Neural cell (in vitro differentiated cells): Measurements from ENCODE around the gene SH3GLB2. TPM values are rescaled to one million over a fixed set of nuclear protein-coding genes. Genes with fewer than 3 reads are reported as not detected.

Experiments
- H2AFZ ChIP-seq: fragments of 200-600, 300-800 bp; sonication (generic), shearing (Covaris generic); 2 replicates; pipeline ENCODE4 v1.6.0; 2014; ENCODE audit warnings: low read depth, mild to moderate bottlenecking, antibody characterized with exemption, low read length, moderate library complexity
- H3F3A ChIP-seq: fragments of 200-600 bp; shearing (Covaris generic); 2 replicates; pipeline ENCODE4 v1.6.1; 2016; ENCODE audit warnings: mild to moderate bottlenecking, moderate library complexity, mixed read lengths, antibody characterized with exemption, low read length; ENCODE audit not compliant: insufficient read depth, poor library complexity, severe bottlenecking
- H3K27ac ChIP-seq: fragments of 200-600, 300-800 bp; sonication (generic), shearing (Covaris generic); 2 replicates; pipeline ENCODE4 v1.5.1; 2014; ENCODE audit warnings: mild to moderate bottlenecking, low read length, moderate library complexity
- H3K27me3 ChIP-seq: fragments of 300-800, 200-600 bp; sonication (generic), shearing (Covaris generic); 2 replicates; pipeline ENCODE4 v1.6.0; 2014; ENCODE audit warnings: mild to moderate bottlenecking, low read depth, low read length, moderate library complexity; ENCODE audit not compliant: insufficient read depth
- H3K36me3 ChIP-seq: fragments of 300-800, 200-600 bp; sonication (generic), shearing (Covaris generic); 2 replicates; pipeline ENCODE4 v1.5.1; 2014; ENCODE audit warnings: mild to moderate bottlenecking, antibody characterized with exemption, low read length, moderate library complexity; ENCODE audit not compliant: insufficient read depth
- H3K4me2 ChIP-seq: fragments of 300-800, 200-600 bp; sonication (generic), shearing (Covaris generic); 2 replicates; pipeline ENCODE4 v1.6.0; 2014; ENCODE audit warnings: mild to moderate bottlenecking, low read length
- H3K4me3 ChIP-seq: fragments of 300-800, 200-600 bp; sonication (generic), shearing (Covaris generic); 2 replicates; pipeline ENCODE4 v1.5.1; 2014; ENCODE audit warnings: mild to moderate bottlenecking, low read length, moderate library complexity
- H3K79me2 ChIP-seq: fragments of 200-600 bp; shearing (Covaris generic); replicated peaks from 2 replicates; pipeline ENCODE4 v1.6.0; 2014; ENCODE audit warnings: mild to moderate bottlenecking, low read length, moderate library complexity; ENCODE audit not compliant: insufficient read depth
- H3K9ac ChIP-seq: fragments of 300-800, 200-600 bp; sonication (generic), shearing (Covaris generic); 2 replicates; pipeline ENCODE4 v1.6.1; 2016; ENCODE audit warnings: mild to moderate bottlenecking, low read length, mixed read lengths
- H3K9me2 ChIP-seq: fragments of 200-600 bp; shearing (Covaris generic); 2 replicates; pipeline ENCODE4 v1.6.1; 2016; ENCODE audit warnings: mild to moderate bottlenecking, low read length, mixed read lengths; ENCODE audit not compliant: insufficient read depth
- H3K9me3 ChIP-seq: fragments of 200-600, 300-800 bp; sonication (generic), shearing (Covaris generic); 2 replicates; pipeline ENCODE4 v1.6.1; 2016; ENCODE audit warnings: mild to moderate bottlenecking, mixed run types, low read length, moderate library complexity, mixed read lengths
- H4K20me1 ChIP-seq: fragments of 200-600 bp; shearing (Covaris generic); 2 replicates; pipeline ENCODE4 v1.6.1; 2016; ENCODE audit warnings: mild to moderate bottlenecking, mixed run types; ENCODE audit not compliant: insufficient read depth
- CTCF ChIP-seq: fragments of 450-650 bp; IDR thresholded peaks from 2 replicates; pipeline ENCODE4 v1.5.1; 2014; ENCODE audit warnings: antibody characterized with exemption, mild to moderate bottlenecking, moderate library complexity; ENCODE audit not compliant: poor library complexity, severe bottlenecking
- EP300 ChIP-seq: fragments of 450-650 bp; conservative IDR thresholded peaks from 2 replicates; pipeline ENCODE4 v1.6.1; 2014; ENCODE audit warnings: antibody characterized with exemption, mild to moderate bottlenecking, moderate library complexity; ENCODE audit not compliant: poor library complexity, severe bottlenecking
- EZH2 ChIP-seq: fragments of 200-600, 300-800 bp; shearing (Covaris generic), sonication (generic); IDR thresholded peaks from 2 replicates; pipeline ENCODE4 v1.6.1; 2014; ENCODE audit warnings: antibody characterized with exemption, low read length, borderline replicate concordance, mild to moderate bottlenecking; ENCODE audit not compliant: insufficient read depth, poor library complexity, severe bottlenecking
- MXI1 ChIP-seq: fragments of 450-650 bp; conservative IDR thresholded peaks from 2 replicates; pipeline ENCODE4 v1.6.1; 2014; ENCODE audit warnings: antibody characterized with exemption, mild to moderate bottlenecking; ENCODE audit not compliant: poor library complexity, severe bottlenecking
- POLR2AphosphoS5 ChIP-seq: IDR thresholded peaks from 2 replicates; pipeline ENCODE4 v1.6.1; 2012
- RAD21 ChIP-seq: fragments of 450-650 bp; conservative IDR thresholded peaks from 2 replicates; pipeline ENCODE4 v1.6.1; 2014; ENCODE audit warnings: antibody characterized with exemption, mild to moderate bottlenecking, moderate library complexity
- SMC3 ChIP-seq: fragments of 450-650 bp; conservative IDR thresholded peaks from 2 replicates; pipeline ENCODE4 v1.6.1; 2014; ENCODE audit warnings: antibody characterized with exemption, mild to moderate bottlenecking, moderate library complexity; ENCODE audit not compliant: poor library complexity
- TAF1 ChIP-seq: IDR thresholded peaks from 2 replicates; pipeline ENCODE4 v1.6.1; 2012; ENCODE audit warnings: low read depth
- polyA plus RNA-seq: library from polyadenylated mRNA; depleted of rRNA; stranded (reverse); fragments of >200 nt; gene quantifications from 2 replicates; pipeline ENCODE4 v1.2.3, GENCODE V29; 2014
- TF ChIP-seq, protein P1 (sequence below): IDR thresholded peaks from 2 replicates; pipeline ENCODE4 v1.6.1; 2012; ENCODE audit warnings: borderline replicate concordance

The SH3GLB2 gene
- polyA plus RNA-seq, 1 donor from 2014 or later, result 128 TPM

DNA sequence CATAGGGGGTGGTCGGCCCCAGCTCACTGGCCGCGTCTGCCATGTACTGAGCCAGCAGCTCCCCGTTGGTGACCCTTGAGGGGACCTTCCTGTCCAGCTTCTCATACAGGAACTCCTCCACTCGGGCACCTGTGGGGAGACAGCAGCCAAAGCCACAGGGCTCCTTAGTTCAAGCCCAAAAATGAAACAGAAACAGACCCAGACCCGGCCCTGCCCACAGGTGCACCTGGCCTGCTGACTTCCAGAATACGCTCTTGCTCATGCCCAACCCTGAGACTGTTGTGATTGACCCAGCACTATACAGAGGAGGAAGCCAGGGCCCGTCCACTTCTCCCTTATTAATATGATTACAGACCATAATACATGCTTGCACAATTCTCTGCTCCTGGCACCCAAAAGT is 7.0 kb downstream of the SH3GLB2 start:
- TF ChIP-seq EP300 (no peak), RAD21 (no peak), CTCF (no peak), TAF1 (no peak), MXI1 (no peak), SMC3 (no peak), EZH2 (no peak), POLR2AphosphoS5 (no peak)
- TF ChIP-seq, protein P1, sequence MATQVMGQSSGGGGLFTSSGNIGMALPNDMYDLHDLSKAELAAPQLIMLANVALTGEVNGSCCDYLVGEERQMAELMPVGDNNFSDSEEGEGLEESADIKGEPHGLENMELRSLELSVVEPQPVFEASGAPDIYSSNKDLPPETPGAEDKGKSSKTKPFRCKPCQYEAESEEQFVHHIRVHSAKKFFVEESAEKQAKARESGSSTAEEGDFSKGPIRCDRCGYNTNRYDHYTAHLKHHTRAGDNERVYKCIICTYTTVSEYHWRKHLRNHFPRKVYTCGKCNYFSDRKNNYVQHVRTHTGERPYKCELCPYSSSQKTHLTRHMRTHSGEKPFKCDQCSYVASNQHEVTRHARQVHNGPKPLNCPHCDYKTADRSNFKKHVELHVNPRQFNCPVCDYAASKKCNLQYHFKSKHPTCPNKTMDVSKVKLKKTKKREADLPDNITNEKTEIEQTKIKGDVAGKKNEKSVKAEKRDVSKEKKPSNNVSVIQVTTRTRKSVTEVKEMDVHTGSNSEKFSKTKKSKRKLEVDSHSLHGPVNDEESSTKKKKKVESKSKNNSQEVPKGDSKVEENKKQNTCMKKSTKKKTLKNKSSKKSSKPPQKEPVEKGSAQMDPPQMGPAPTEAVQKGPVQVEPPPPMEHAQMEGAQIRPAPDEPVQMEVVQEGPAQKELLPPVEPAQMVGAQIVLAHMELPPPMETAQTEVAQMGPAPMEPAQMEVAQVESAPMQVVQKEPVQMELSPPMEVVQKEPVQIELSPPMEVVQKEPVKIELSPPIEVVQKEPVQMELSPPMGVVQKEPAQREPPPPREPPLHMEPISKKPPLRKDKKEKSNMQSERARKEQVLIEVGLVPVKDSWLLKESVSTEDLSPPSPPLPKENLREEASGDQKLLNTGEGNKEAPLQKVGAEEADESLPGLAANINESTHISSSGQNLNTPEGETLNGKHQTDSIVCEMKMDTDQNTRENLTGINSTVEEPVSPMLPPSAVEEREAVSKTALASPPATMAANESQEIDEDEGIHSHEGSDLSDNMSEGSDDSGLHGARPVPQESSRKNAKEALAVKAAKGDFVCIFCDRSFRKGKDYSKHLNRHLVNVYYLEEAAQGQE, result no peak
- Histone ChIP-seq H3K9ac (no peak overlapping the region), H4K20me1 (no peaks in the 10 kb centered on the region), H3K9me2 (no peaks in the 10 kb centered on the region), H3K27me3 (no peaks in the 10 kb centered on the region), H3K4me3 (no peak overlapping the region), H2AFZ (no peak overlapping the region), H3K36me3 (no peaks in the 10 kb centered on the region), H3K79me2 (peaks cover 4% of the 10 kb centered on the region), H3F3A (no peaks in the 10 kb centered on the region), H3K9me3 (no peaks in the 10 kb centered on the region), H3K27ac (no peak overlapping the region), H3K4me2 (no peak overlapping the region)

- Histone ChIP-seq H2AFZ (no peak overlapping the region), H3K79me2 (no peaks in the 10 kb centered on the region), H3K27ac (no peak overlapping the region), H3K4me3 (no peak overlapping the region), H3F3A (no peaks in the 10 kb centered on the region), H4K20me1 (no peaks in the 10 kb centered on the region), H3K27me3 (no peaks in the 10 kb centered on the region), H3K4me2 (no peak overlapping the region), H3K9me3 (no peaks in the 10 kb centered on the region), H3K9me2 (no peaks in the 10 kb centered on the region), H3K36me3 (no peaks in the 10 kb centered on the region), H3K9ac (no peak overlapping the region)
- no peak for TF ChIP-seq CTCF
- TF ChIP-seq, protein P1, result no peak
- TF ChIP-seq POLR2AphosphoS5, result no peak
- TF ChIP-seq EZH2, result no peak
- no peak for TF ChIP-seq TAF1
- no peak for TF ChIP-seq SMC3
Measured at GRCh38 chr9:129014608-129015007, 13.5 kb downstream of the SH3GLB2 start.
